IMR-90 (cell line): Measurements from ENCODE around the gene KLC1. TPM values are rescaled to one million over a fixed set of nuclear protein-coding genes. Genes with fewer than 3 reads are reported as not detected.

Experiments used
- ATAC-seq: fragments of 200-7000 bp; cut with Tn5 transposase; 2 replicates; pipeline ENCODE4 v1.9.1; 2020; ENCODE audit warnings: low read depth, mild to moderate bottlenecking, moderate library complexity
- BruUV-seq: library from RNA; stranded (reverse); fragments of 400-500 nt; replicated peaks from 2 replicates; lab custom pipeline; 2021; lab: Mats Ljungman, UMichigan
- CTCF ChIA-PET: fragments of 300-600 bp; formaldehyde crosslinking; extraction: SDS; loops from one replicate; lab custom pipeline; 2021; ENCODE audit warnings: antibody characterized with exemption; lab: Yijun Ruan, JAX
- POLR2A ChIA-PET: fragments of 300-600 bp; sonication (Branson Sonifier 250); formaldehyde crosslinking; loops from one replicate; lab custom pipeline; 2022; ENCODE audit warnings: antibody characterized with exemption; ENCODE audit not compliant: unreplicated experiment; lab: Charles Lee
- DNase-seq: peaks from one replicate; pipeline ENCODE4 v3.0.0; 2013
- H2AFZ ChIP-seq: replicated peaks from 2 replicates; pipeline ENCODE3; 2013; ENCODE audit warnings: low read length, mild to moderate bottlenecking; ENCODE audit not compliant: poor library complexity
- H2AK5ac ChIP-seq: 2 replicates; pipeline ENCODE4 v1.6.1; 2013; ENCODE audit warnings: low read depth, low read length, inconsistent platforms
- H2AK9ac ChIP-seq: replicated peaks from 2 replicates; pipeline ENCODE3; 2013; ENCODE audit warnings: mild to moderate bottlenecking, low read depth, low read length, moderate library complexity; ENCODE audit not compliant: poor library complexity
- H2BK120ac ChIP-seq: 2 replicates; pipeline ENCODE4 v1.6.1; 2013; ENCODE audit warnings: low read depth, low read length, inconsistent platforms
- H2BK15ac ChIP-seq: 3 replicates; pipeline ENCODE4 v1.6.1; 2013; ENCODE audit warnings: low read depth, low read length, inconsistent platforms
- H2BK20ac ChIP-seq: 2 replicates; pipeline ENCODE4 v1.6.1; 2013; ENCODE audit warnings: low read depth, mild to moderate bottlenecking, inconsistent platforms, low read length, moderate library complexity
- H2BK5ac ChIP-seq: 2 replicates; pipeline ENCODE4 v1.6.1; 2013; ENCODE audit warnings: mild to moderate bottlenecking, low read depth, low read length, inconsistent platforms; ENCODE audit not compliant: poor library complexity, severe bottlenecking
- H3K14ac ChIP-seq: replicated peaks from 2 replicates; pipeline ENCODE4 v1.6.1; 2013; ENCODE audit warnings: low read depth, low read length, inconsistent platforms
- H3K18ac ChIP-seq: 2 replicates; pipeline ENCODE4 v1.6.1; 2013; ENCODE audit warnings: low read depth, low read length, control low read depth
- H3K23ac ChIP-seq: 2 replicates; pipeline ENCODE4 v1.6.1; 2013; ENCODE audit warnings: low read depth, low read length, inconsistent platforms
- H3K27ac ChIP-seq: 2 replicates; pipeline ENCODE4 v1.5.1; 2013; ENCODE audit warnings: mild to moderate bottlenecking, control low read depth, low read length; ENCODE audit not compliant: insufficient read depth
- H3K27me3 ChIP-seq: 2 replicates; pipeline ENCODE4 v1.6.1; 2013; ENCODE audit warnings: low read length; ENCODE audit not compliant: control insufficient read depth, insufficient read depth
- H3K36me3 ChIP-seq: 2 replicates; pipeline ENCODE4 v1.6.1; 2013; ENCODE audit warnings: low read length, mixed read lengths; ENCODE audit not compliant: control insufficient read depth, insufficient read depth
- H3K4ac ChIP-seq: 2 replicates; pipeline ENCODE4 v1.6.1; 2013; ENCODE audit warnings: low read depth, low read length, inconsistent platforms
- H3K4me1 ChIP-seq: 2 replicates; pipeline ENCODE4 v1.6.1; 2013; ENCODE audit warnings: low read length, mixed read lengths; ENCODE audit not compliant: control insufficient read depth, insufficient read depth
- H3K4me2 ChIP-seq: 2 replicates; pipeline ENCODE4 v1.6.1; 2013; ENCODE audit warnings: low read depth, mild to moderate bottlenecking, control low read depth, low read length, moderate library complexity
- H3K4me3 ChIP-seq: 2 replicates; pipeline ENCODE4 v1.5.1; 2013; ENCODE audit warnings: low read depth, mild to moderate bottlenecking, control low read depth, low read length, moderate library complexity; ENCODE audit not compliant: insufficient read depth
- H3K56ac ChIP-seq: 2 replicates; pipeline ENCODE4 v1.6.1; 2013; ENCODE audit warnings: low read length, inconsistent platforms; ENCODE audit not compliant: insufficient read depth; ENCODE audit errors: extremely low read depth
- H3K79me1 ChIP-seq, 2 experiments: 2 replicates each; pipeline ENCODE4 v1.6.1; 2013; ENCODE audit warnings: low read length in 2 of 2, inconsistent platforms in 1 of 2, low read depth in 1 of 2
- H3K9ac ChIP-seq: 2 replicates; pipeline ENCODE4 v1.6.1; 2013; ENCODE audit warnings: low read depth, low read length, control low read depth
- H3K9me1 ChIP-seq: 2 replicates; pipeline ENCODE4 v1.6.1; 2013; ENCODE audit warnings: low read length, inconsistent platforms; ENCODE audit not compliant: insufficient read depth
- H3K9me3 ChIP-seq: 2 replicates; pipeline ENCODE4 v1.6.1; 2013; ENCODE audit warnings: low read length; ENCODE audit not compliant: control insufficient read depth, insufficient read depth
- H4K20me1 ChIP-seq: 2 replicates; pipeline ENCODE4 v1.6.1; 2013; ENCODE audit warnings: low read length, inconsistent platforms; ENCODE audit not compliant: insufficient read depth
- H4K5ac ChIP-seq: 2 replicates; pipeline ENCODE4 v1.6.1; 2013; ENCODE audit warnings: mild to moderate bottlenecking, low read depth, low read length, control low read depth
- H4K8ac ChIP-seq, 2 experiments: 2 replicates each; pipeline ENCODE4 v1.6.1; 2013; ENCODE audit warnings: low read depth in 2 of 2, low read length in 2 of 2, control low read depth in 1 of 2, inconsistent platforms in 1 of 2
- H4K91ac ChIP-seq: 2 replicates; pipeline ENCODE4 v1.6.1; 2013; ENCODE audit warnings: low read depth, low read length, inconsistent platforms; ENCODE audit not compliant: insufficient read depth
- POLR2A ChIP-seq: IDR thresholded peaks from 2 replicates; pipeline ENCODE4 v1.6.1; 2012; ENCODE audit warnings: mild to moderate bottlenecking, low read depth, low read length
- RFX5 ChIP-seq: IDR thresholded peaks from 2 replicates; pipeline ENCODE4 v1.8.0; 2012; ENCODE audit warnings: low read depth, mild to moderate bottlenecking, low read length, moderate library complexity
- WGBS, 2 experiments: methylation state at CpG; one replicate each; pipeline versions ENCODE4 v1.1.5 to v1.1.7; 2013; ENCODE audit warnings: missing lambda C conversion rate in 2 of 2; ENCODE audit not compliant: insufficient read length in 1 of 2; ENCODE audit errors: extremely low coverage in 2 of 2; 5-methylcytosine and 5-hydroxymethylcytosine counted together
- dilution Hi-C: fragments of 300-500 bp; cut with HindIII; formaldehyde crosslinking; loops from one replicate; pipeline ENCODE4 v1.14.3; 2018; ENCODE audit warnings: low sequenced_read_pairs; ENCODE audit not compliant: unreplicated experiment
- in situ Hi-C: fragments of 300-500 bp; cut with MboI; formaldehyde crosslinking; loops from 3 replicates; pipeline ENCODE4 v1.14.3; 2019; ENCODE audit warnings: low sequenced_read_pairs, inconsistent platforms, mixed read lengths
- intact Hi-C: fragments of 100-400 bp; cut with micrococcal nuclease; formaldehyde crosslinking; loops from 2 replicates; pipeline ENCODE4 v1.10.0; 2022
- polyA plus RNA-seq, 3 experiments: library from polyadenylated mRNA; depleted of rRNA; stranded (reverse); fragments of >200 nt; gene quantifications; 2 replicates each; pipeline ENCODE4 v1.2.3, GENCODE V29; 2012; ENCODE audit warnings: low replicate concordance in 1 of 3
- total RNA-seq: library from RNA; depleted of rRNA; stranded (reverse); fragments of >200 nt; gene quantifications from 2 replicates; pipeline ENCODE4 v1.2.3, GENCODE V29; 2012

KLC1 gene
- total and polyA plus RNA-seq, 2 of the 4 experiments (the other 2 are of a cell fraction): 101 to 157 TPM

GRCh38 chr14:103649001-103649400 is 20.0 kb downstream of the KLC1 start:
- POLR2A ChIA-PET: no interaction called here

More at GRCh38 chr14:103649001-103649400, 20.0 kb downstream of the KLC1 start:
- Histone ChIP-seq H4K5ac (no peak overlapping the region), H3K56ac (no peak overlapping the region), H3K27me3 (no peaks in the 10 kb centered on the region), H2BK120ac (no peak overlapping the region), H3K23ac (no peak overlapping the region), H3K4me1 (peaks cover 16% of the 10 kb centered on the region), H2AK9ac (no peak overlapping the region), H3K27ac (no peak overlapping the region), H4K8ac (no peak overlapping the region), H2BK20ac (no peak overlapping the region), H2AFZ (no peak overlapping the region), H3K4me3 (no peak overlapping the region), H3K9ac (no peak overlapping the region), H3K14ac (no peak overlapping the region), H3K9me1 (peaks cover 21% of the 10 kb centered on the region), H3K36me3 (peaks cover 8% of the 10 kb centered on the region), H2BK5ac (no peak overlapping the region), H4K20me1 (peaks cover 100% of the 10 kb centered on the region), H3K4ac (no peak overlapping the region), H4K91ac (no peak overlapping the region), H2BK15ac (no peak overlapping the region), H3K9me3 (no peaks in the 10 kb centered on the region), H3K79me1 (peaks cover 0 to 59% of the 10 kb centered on the region in 2 experiments; a peak in 3 of 4 replicates), H2AK5ac (no peak overlapping the region), H3K18ac (no peak overlapping the region), H3K4me2 (no peak overlapping the region)
- BruUV-seq: no TSS peak
- intact Hi-C loops: no loop called here
- CTCF ChIA-PET: no interaction called here
- in situ Hi-C loops: no loop called here
- TF ChIP-seq RFX5 (no peak), POLR2A (no peak)
- ATAC-seq: no peak
- no peak for DNase-seq
- WGBS, 2 experiments: no CpG with 5 or more reads among the region's 3 CpGs
- dilution Hi-C loops: no loop called here
